NCI-H2081 treated with DMSO at 0.1 percent for 48 hours (cell line): Measurements from ENCODE around the gene HNRNPM.

ENCODE experiments used
- DNase-seq: peaks from one replicate; lab custom pipeline; 2025; lab: John Stamatoyannopoulos, UW

HNRNPM gene

GRCh38 chr19:8459520-8460270 lies 14.9 kb downstream of the HNRNPM start:
- no peak for DNase-seq

GRCh38 chr19:8460516-8461298 lies 15.9 kb downstream of the HNRNPM start:
- no peak for DNase-seq

- no peak for DNase-seq
Measured at GRCh38 chr19:8461376-8461775, 16.6 kb downstream of the HNRNPM start.

GRCh38 chr19:8461891-8462290 lies 17.1 kb downstream of the HNRNPM start:
- no peak for DNase-seq

- no peak for DNase-seq
Measured at GRCh38 chr19:8462571-8462970, 17.8 kb downstream of the HNRNPM start.

GRCh38 chr19:8463365-8463764 lies 18.6 kb downstream of the HNRNPM start:
- DNase-seq = no peak

- no peak for DNase-seq
Measured at GRCh38 chr19:8466018-8466417, 21.2 kb downstream of the HNRNPM start.

GRCh38 chr19:8468124-8468523 lies 23.3 kb downstream of the HNRNPM start:
- no peak for DNase-seq

- DNase-seq = no peak
Measured at GRCh38 chr19:8468761-8469373, 24.1 kb downstream of the HNRNPM start.

GRCh38 chr19:8469613-8470368 lies 25.0 kb downstream of the HNRNPM start:
- no peak for DNase-seq

GRCh38 chr19:8473648-8474476 lies 29.1 kb downstream of the HNRNPM start:
- DNase-seq = no peak

GRCh38 chr19:8475005-8475404 lies 30.2 kb downstream of the HNRNPM start:
- no peak for DNase-seq

- no peak for DNase-seq
Measured at GRCh38 chr19:8476524-8476923, 31.7 kb downstream of the HNRNPM start.

- DNase-seq = no peak
Measured at GRCh38 chr19:8477889-8478288, 33.1 kb downstream of the HNRNPM start.

- DNase-seq = no peak
Measured at GRCh38 chr19:8478598-8478997, 33.8 kb downstream of the HNRNPM start.

- no peak for DNase-seq
Measured at GRCh38 chr19:8481201-8481600, 36.4 kb downstream of the HNRNPM start.

- DNase-seq = no peak
Measured at GRCh38 chr19:8481616-8482015, 36.8 kb downstream of the HNRNPM start.

- no peak for DNase-seq
Measured at GRCh38 chr19:8482696-8483095, 37.9 kb downstream of the HNRNPM start.

- DNase-seq = no peak
Measured at GRCh38 chr19:8483165-8483564, 38.4 kb downstream of the HNRNPM start.

- DNase-seq = no peak
Measured at GRCh38 chr19:8484331-8484894, 39.6 kb downstream of the HNRNPM start.
